Sigmoid colon (tissue), 7 donors: ENCODE data around the gene ZNF439. TPM values are rescaled to one million over a fixed set of nuclear protein-coding genes. Genes with fewer than 3 reads are reported as not detected.
"Not testable (repeated sequence)": the region's sequence is repeated elsewhere in the genome, so short reads cannot be mapped to it uniquely, and the experiment has no call there.

Experiments
- DNase-seq: peaks from one replicate; pipeline ENCODE4 v3.0.0-alpha.2; 2019
- H3K27ac ChIP-seq, 4 donors: fragments of 200-600 bp; sonication (generic); one replicate each; pipeline ENCODE4 v1.5.1; 2016 to 2019; ENCODE audit warnings: mild to moderate bottlenecking in 1 of 4
- H3K27me3 ChIP-seq, 3 donors: fragments of 200-600 bp; sonication (generic); one replicate each; pipeline ENCODE4 v1.5.1; 2019; ENCODE audit warnings: mild to moderate bottlenecking in 1 of 3
- H3K36me3 ChIP-seq, 4 donors: fragments of 200-600 bp; sonication (generic); one replicate each; pipeline ENCODE4 v1.5.1; 2016 to 2019
- H3K4me1 ChIP-seq, 4 donors: fragments of 200-600 bp; sonication (generic); one replicate each; pipeline ENCODE4 v1.5.1; 2017 to 2019
- H3K4me3 ChIP-seq, 4 donors: fragments of 200-600 bp; sonication (generic); one replicate each; pipeline ENCODE4 v1.5.1; 2017 to 2019; ENCODE audit warnings: mild to moderate bottlenecking in 2 of 4, moderate library complexity in 1 of 4
- H3K9me3 ChIP-seq, 4 donors: fragments of 200-600 bp in 3 of 4; sonication (generic) in 3 of 4; one replicate each; pipeline versions ENCODE4 v1.5.1 to v1.6.1; 2013 to 2019
- EP300 ChIP-seq, 4 donors: sonication (generic); formaldehyde crosslinking; IDR thresholded peaks; one replicate each; pipeline ENCODE4 v1.6.1; 2017; ENCODE audit warnings: antibody characterized with exemption in 4 of 4
- POLR2A ChIP-seq, 2 donors: fragments of 450-650 bp; IDR thresholded peaks; one replicate each; pipeline ENCODE4 v1.6.1; 2016; ENCODE audit warnings: antibody characterized with exemption in 2 of 2, mild to moderate bottlenecking in 2 of 2, moderate library complexity in 2 of 2
- POLR2AphosphoS5 ChIP-seq, 4 donors: sonication (generic); formaldehyde crosslinking; IDR thresholded peaks; one replicate each; pipeline ENCODE4 v1.6.1; 2017; ENCODE audit warnings: antibody characterized with exemption in 4 of 4
- WGBS, 2 donors: extraction: QIAGEN DNeasy Blood & Tissue Kit; methylation state at CpG; one replicate each; pipeline ENCODE4 v1.1.7; 2013; 5-methylcytosine and 5-hydroxymethylcytosine counted together
- intact Hi-C: fragments of 100-400 bp; cut with DNase I; formaldehyde crosslinking; loops from one replicate; pipeline ENCODE4 v1.15.1; 2023
- polyA plus RNA-seq, 3 donors: library from polyadenylated mRNA; stranded (reverse); fragments of 200-250 nt; gene quantifications; one replicate each; pipeline ENCODE4 v1.2.3, GENCODE V29; 2013
- total RNA-seq, 4 donors: library from RNA; depleted of rRNA; stranded (reverse); fragments of >200 nt; gene quantifications; one replicate each; pipeline ENCODE4 v1.1.0, GENCODE V29; 2016
- TF ChIP-seq, protein P1 (sequence below), 4 experiments: fragments of 450-650 bp in 3 of 4; fragments of 200-600 bp in 1 of 4; IDR thresholded peaks; one replicate each; pipeline ENCODE4 v1.5.1; 2016 to 2019; ENCODE audit warnings: antibody characterized with exemption in 4 of 4, mild to moderate bottlenecking in 3 of 4, moderate library complexity in 2 of 4
- donor health status: healthy with polysubstance abuse.
- donor health status: Bipolar disorder and iron deficiency.
- donor health status: healthy.

ZNF439 gene
- total and polyA plus RNA-seq, 7 donors, result 2.4 to 8.6 (median 5.4) TPM

GRCh38 chr19:11833541-11833940 lies 15.0 kb upstream of the ZNF439 start:
- intact Hi-C loops, result no loop called here
- Histone ChIP-seq H3K4me1 (no peaks in the 10 kb centered on the region), H3K9me3 (peaks cover 13 to 35% (median 22%) of the 10 kb centered on the region in 4 donors), H3K36me3 (peaks cover 21 to 49% (median 30%) of the 10 kb centered on the region in 4 donors), H3K27me3 (no peaks in the 10 kb centered on the region), H3K27ac (no peak overlapping the region), H3K4me3 (no peak overlapping the region)
- TF ChIP-seq POLR2A (IDR thresholded peaks at IDR 0.05) (no peak), EP300 (IDR thresholded peaks at IDR 0.05) (no peak), POLR2AphosphoS5 (IDR thresholded peaks at IDR 0.05) (no peak)
- TF ChIP-seq, protein P1, sequence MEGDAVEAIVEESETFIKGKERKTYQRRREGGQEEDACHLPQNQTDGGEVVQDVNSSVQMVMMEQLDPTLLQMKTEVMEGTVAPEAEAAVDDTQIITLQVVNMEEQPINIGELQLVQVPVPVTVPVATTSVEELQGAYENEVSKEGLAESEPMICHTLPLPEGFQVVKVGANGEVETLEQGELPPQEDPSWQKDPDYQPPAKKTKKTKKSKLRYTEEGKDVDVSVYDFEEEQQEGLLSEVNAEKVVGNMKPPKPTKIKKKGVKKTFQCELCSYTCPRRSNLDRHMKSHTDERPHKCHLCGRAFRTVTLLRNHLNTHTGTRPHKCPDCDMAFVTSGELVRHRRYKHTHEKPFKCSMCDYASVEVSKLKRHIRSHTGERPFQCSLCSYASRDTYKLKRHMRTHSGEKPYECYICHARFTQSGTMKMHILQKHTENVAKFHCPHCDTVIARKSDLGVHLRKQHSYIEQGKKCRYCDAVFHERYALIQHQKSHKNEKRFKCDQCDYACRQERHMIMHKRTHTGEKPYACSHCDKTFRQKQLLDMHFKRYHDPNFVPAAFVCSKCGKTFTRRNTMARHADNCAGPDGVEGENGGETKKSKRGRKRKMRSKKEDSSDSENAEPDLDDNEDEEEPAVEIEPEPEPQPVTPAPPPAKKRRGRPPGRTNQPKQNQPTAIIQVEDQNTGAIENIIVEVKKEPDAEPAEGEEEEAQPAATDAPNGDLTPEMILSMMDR (IDR thresholded peaks at IDR 0.05), result no peak
- 99% methylated on average over 2 of the region's 2 CpGs for WGBS, 2 donors
- DNase-seq, result no peak

DNA sequence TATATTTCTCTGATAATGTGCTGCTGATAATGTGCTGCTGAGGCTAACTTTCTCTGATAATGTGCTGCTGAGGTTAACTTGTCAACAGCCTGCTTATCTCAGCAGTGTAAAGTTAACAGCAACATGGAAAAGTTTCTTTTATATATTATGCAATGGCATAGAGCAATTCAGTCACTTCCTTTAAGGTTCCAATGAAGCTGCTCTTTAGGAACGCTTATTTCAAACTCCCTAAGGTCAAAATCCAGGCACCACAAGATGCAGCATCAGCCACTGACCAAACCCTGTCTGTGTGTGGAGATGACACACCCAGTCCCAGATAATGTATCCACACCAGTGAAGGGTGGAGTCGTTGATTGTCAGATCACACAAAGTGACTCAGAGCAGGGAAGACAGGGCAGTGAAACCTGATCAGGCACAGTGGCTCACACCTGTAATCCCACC lies 12.9 kb upstream of the ZNF439 start:
- H3K4me3 ChIP-seq, intact Hi-C loops, H3K27ac ChIP-seq, DNase-seq, H3K4me1 ChIP-seq, H3K27me3 ChIP-seq: not testable (repeated sequence)
- peaks cover 21 to 38% (median 27%) of the 10 kb centered on the region in 4 donors for H3K36me3 ChIP-seq
- 76 to 87% methylated on average over 2 of the region's 2 CpGs for WGBS, 2 donors
- H3K9me3 ChIP-seq, result peaks cover 13 to 35% (median 22%) of the 10 kb centered on the region in 4 donors

DNA sequence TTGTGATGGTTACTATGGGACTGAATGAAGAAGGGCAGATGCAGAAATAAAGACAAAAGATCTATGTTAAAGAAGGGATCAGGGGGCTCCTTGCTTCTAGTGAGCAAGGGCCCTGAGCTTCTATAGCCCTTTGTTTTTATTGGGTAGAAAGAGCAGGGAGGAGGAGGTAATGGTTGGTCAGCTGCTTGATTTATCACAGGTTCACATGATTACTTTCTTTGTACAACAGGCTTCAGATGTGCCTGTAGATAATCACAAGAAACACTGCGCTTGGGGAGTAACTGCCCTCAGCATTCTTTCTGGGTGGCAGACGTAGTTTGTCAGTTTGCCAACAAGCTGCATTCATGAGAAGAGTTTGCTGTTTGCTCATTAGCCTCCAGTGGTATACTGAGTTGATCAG lies 4.8 kb upstream of the ZNF439 start:
- Histone ChIP-seq H3K27ac (no peak overlapping the region), H3K4me3 (no peak overlapping the region), H3K36me3 (no peaks in the 10 kb centered on the region), H3K9me3 (no peaks in the 10 kb centered on the region), H3K4me1 (peaks cover 0 to 4% (median 2%) of the 10 kb centered on the region in 4 donors), H3K27me3 (no peaks in the 10 kb centered on the region)
- no peak for TF ChIP-seq POLR2AphosphoS5 (IDR thresholded peaks at IDR 0.05)
- TF ChIP-seq POLR2A (IDR thresholded peaks at IDR 0.05), result no peak
- TF ChIP-seq, protein P1 (IDR thresholded peaks at IDR 0.05), result no peak
- TF ChIP-seq EP300 (IDR thresholded peaks at IDR 0.05), result no peak
- intact Hi-C loops, result no loop called here
- no peak for DNase-seq
- WGBS, 2 donors, result 47 to 71% methylated on average over 2 of the region's 2 CpGs

DNA sequence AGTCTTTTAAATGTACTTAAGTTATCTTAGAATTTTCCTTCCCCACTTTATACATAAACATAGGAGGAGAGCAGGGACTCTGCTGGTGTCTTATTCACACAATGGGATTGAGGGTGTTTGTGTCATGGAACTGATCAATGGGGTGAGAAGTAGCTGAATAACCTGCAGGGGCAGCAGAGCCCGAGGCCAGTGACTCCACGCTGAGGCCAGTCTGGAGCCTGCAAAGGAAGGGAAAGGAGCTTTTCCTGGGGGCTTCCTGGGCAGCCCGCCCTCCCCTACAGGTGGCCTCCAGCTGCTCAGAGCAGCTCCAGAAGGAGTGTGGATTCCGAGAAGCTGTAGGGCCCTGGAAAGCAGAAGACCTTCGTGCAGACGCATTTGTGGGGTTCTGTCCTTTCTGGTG lies 911 bp upstream of the ZNF439 start:
- H3K36me3 ChIP-seq, H3K4me3 ChIP-seq, intact Hi-C loops, H3K27me3 ChIP-seq, H3K27ac ChIP-seq, DNase-seq, H3K9me3 ChIP-seq: not testable (repeated sequence)
- 76 to 83% methylated on average over 6 of the region's 6 CpGs for WGBS, 2 donors
- H3K4me1 ChIP-seq, result peaks cover 0 to 23% (median 11%) of the 10 kb centered on the region in 4 donors

- Histone ChIP-seq H3K36me3 (no peaks in the 10 kb centered on the region), H3K27me3 (no peaks in the 10 kb centered on the region)
- 30 to 37% methylated on average over 11 of the region's 11 CpGs for WGBS, 2 donors
Observed at GRCh38 chr19:11848200-11848593, 329 bp upstream of the ZNF439 start.

GRCh38 chr19:11850289-11850688 lies 1.8 kb downstream of the ZNF439 start:
- H3K27me3 ChIP-seq, DNase-seq, intact Hi-C loops, H3K4me3 ChIP-seq, H3K27ac ChIP-seq, H3K9me3 ChIP-seq, H3K36me3 ChIP-seq: not testable (repeated sequence)
- WGBS, 2 donors, result 89 to 98% methylated on average over 4 of the region's 4 CpGs
- H3K4me1 ChIP-seq, result peaks cover 0 to 23% (median 11%) of the 10 kb centered on the region in 4 donors

More at GRCh38 chr19:11848200-11848593, 329 bp upstream of the ZNF439 start:
- H3K4me3 ChIP-seq, result peak overlapping the region; percentile 51 to 68 (median 56)
- no peaks in the 10 kb centered on the region for H3K9me3 ChIP-seq
- peak overlapping the region; percentile 52 to 81 (median 68) for H3K27ac ChIP-seq
- intact Hi-C loops, result no loop called here
- TF ChIP-seq, protein P1 (IDR thresholded peaks at IDR 0.05), result no peak
- TF ChIP-seq EP300 (IDR thresholded peaks at IDR 0.05) (no peak), POLR2A (IDR thresholded peaks at IDR 0.05) (no peak), POLR2AphosphoS5 (IDR thresholded peaks at IDR 0.05) (no peak)
- peaks cover 0 to 23% (median 11%) of the 10 kb centered on the region in 4 donors for H3K4me1 ChIP-seq
- no peak for DNase-seq
